IMR-90 (cell line): ENCODE results near the gene RNF32.

Experiments used
- CTCF ChIP-seq: conservative IDR thresholded peaks from 2 replicates; pipeline ENCODE4 v1.5.1; 2012; ENCODE audit warnings: mild to moderate bottlenecking, low read depth, low read length, improper control_type of control experiment
- POLR2A ChIP-seq: IDR thresholded peaks from 2 replicates; pipeline ENCODE4 v1.6.1; 2012; ENCODE audit warnings: mild to moderate bottlenecking, low read depth, low read length
- RAD21 ChIP-seq: IDR thresholded peaks from 2 replicates; pipeline ENCODE4 v1.6.1; 2012; ENCODE audit warnings: low read length, improper control_type of control experiment

GRCh38 chr7:156616269-156617202 is 24.0 kb upstream of the RNF32 start:
- TF ChIP-seq CTCF (no peak), POLR2A (no peak), RAD21 (no peak)
